ENCODE data around the gene RGS19. TPM values are rescaled to one million over a fixed set of nuclear protein-coding genes. Genes with fewer than 3 reads are reported as not detected.

RGS19 gene
- total RNA-seq, 2 experiments from 2014 or later = 39.6 to 40.2 TPM

DNA sequence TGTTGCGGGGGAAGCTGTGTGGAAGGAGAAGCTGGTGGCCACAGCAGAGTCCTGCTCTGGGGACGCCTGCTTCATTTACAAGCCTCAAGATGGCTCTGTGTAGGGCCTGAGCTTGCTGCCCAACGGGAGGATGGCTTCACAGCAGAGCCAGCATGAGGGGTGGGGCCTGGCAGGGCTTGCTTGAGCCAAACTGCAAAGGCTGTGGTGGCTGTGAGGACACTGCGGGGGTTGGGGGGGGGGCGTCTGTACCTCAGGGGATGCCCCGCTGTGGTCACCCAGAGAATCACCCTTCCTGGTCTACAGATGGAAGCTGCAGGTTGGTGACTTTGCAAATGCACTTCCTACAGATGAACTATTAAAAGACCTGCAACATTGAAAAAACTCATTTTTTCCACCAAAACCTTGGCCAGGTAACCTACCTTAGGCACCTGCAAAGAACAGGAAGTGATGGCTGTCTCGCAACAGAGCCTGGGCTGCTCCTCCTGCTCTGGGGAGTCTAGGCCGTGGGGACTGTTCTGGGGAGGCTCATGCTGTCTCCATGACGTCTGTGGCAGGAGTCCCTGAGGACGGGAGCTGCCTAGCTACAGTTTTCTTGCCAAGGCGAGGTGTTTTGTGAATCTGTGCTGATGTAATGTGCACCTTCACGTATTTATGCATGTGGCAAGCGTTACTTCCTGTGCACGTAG lies 20.7 kb upstream of the RGS19 start:
- Mint-ChIP-seq H3K27me3 (peaks cover 13% of the 10 kb centered on the region), H3K27ac (peak overlapping the region; percentile 63), H3K9me3 (ENCODE audit: low read depth) (peaks cover 2% of the 10 kb centered on the region), H3K36me3 (ENCODE audit: low read depth) (no peaks in the 10 kb centered on the region), H3K4me1 (peaks cover 23% of the 10 kb centered on the region), H3K4me3 (no peak overlapping the region)
- intact Hi-C loops (cut with DNase I, micrococcal nuclease) = loop anchor here in 1 of 2 experiments (5.0 kb wide), 1 partner anchor 157 kb away; the partner anchor contains the start of gene PCMTD2
- DNase-seq (peak; percentile 56), ATAC-seq (peak; percentile 71)
- ChIA-PET POLR2A (no interaction called here), CTCF (interaction anchor here (0.7 to 1.9 kb wide), 3 partner anchors 16 to 26 kb away, joined by 3 to 6 read pairs (median 3); partner anchors contain the start of gene LKAAEAR1)

DNA sequence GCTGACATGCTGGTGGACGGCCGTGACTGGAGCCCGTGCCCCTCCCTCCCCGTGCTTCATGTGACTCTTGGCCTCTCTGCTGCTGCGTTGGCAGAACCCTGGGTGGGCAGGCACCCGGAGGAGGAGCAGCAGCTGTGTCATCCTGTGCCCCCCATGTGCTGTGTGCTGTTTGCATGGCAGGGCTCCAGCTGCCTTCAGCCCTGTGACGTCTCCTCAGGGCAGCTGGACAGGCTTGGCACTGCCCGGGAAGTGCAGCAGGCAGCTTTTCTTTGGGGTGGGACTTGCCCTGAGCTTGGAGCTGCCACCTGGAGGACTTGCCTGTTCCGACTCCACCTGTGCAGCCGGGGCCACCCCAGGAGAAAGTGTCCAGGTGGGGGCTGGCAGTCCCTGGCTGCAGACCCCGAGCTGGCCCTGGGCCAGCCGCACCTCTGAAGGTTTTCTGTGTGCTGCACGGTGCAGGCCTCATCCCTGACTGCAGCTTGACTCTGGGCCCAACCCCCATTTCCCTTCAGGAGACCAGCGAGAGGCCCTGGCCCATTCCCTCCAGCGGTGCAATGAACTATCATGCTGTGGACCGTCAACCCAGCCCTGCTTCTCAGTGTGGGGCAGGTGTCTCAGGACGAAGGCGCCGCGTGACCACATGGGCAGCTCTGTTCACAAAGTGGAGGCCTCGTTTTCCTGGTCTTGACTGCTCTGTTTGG lies 19.9 kb upstream of the RGS19 start:
- H3K4me3 Mint-ChIP-seq = no peak overlapping the region
- DNase-seq (no peak), ATAC-seq (no peak)
- POLR2A ChIA-PET = no interaction called here
- CTCF ChIA-PET = interaction anchor here (0.7 to 1.9 kb wide), 5 partner anchors 16 to 160 kb away, joined by 3 to 6 read pairs (median 3); partner anchors contain the start of gene LKAAEAR1
- H3K36me3 Mint-ChIP-seq (ENCODE audit: low read depth) = no peaks in the 10 kb centered on the region
- peaks cover 23% of the 10 kb centered on the region for H3K4me1 Mint-ChIP-seq
- intact Hi-C loops (cut with DNase I, micrococcal nuclease) = no loop called here
- no peak overlapping the region for H3K27ac Mint-ChIP-seq
- H3K9me3 Mint-ChIP-seq (ENCODE audit: low read depth) = peaks cover 2% of the 10 kb centered on the region
- H3K27me3 Mint-ChIP-seq = peaks cover 13% of the 10 kb centered on the region

DNA sequence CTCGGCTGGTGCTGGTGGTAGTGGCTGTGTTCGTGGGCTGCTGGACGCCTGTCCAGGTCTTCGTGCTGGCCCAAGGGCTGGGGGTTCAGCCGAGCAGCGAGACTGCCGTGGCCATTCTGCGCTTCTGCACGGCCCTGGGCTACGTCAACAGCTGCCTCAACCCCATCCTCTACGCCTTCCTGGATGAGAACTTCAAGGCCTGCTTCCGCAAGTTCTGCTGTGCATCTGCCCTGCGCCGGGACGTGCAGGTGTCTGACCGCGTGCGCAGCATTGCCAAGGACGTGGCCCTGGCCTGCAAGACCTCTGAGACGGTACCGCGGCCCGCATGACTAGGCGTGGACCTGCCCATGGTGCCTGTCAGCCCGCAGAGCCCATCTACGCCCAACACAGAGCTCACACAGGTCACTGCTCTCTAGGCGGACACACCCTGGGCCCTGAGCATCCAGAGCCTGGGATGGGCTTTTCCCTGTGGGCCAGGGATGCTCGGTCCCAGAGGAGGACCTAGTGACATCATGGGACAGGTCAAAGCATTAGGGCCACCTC lies 19.2 kb upstream of the RGS19 start:
- POLR2A ChIA-PET = no interaction called here
- CTCF ChIA-PET = interaction anchor here (0.7 to 1.9 kb wide), 3 partner anchors 15 to 26 kb away, joined by 3 to 6 read pairs (median 3); partner anchors contain the start of gene LKAAEAR1
- no peaks in the 10 kb centered on the region for H3K36me3 Mint-ChIP-seq (ENCODE audit: low read depth)
- peaks cover 2% of the 10 kb centered on the region for H3K9me3 Mint-ChIP-seq (ENCODE audit: low read depth)
- no peak overlapping the region for H3K4me3 Mint-ChIP-seq
- H3K27me3 Mint-ChIP-seq = peaks cover 13% of the 10 kb centered on the region
- intact Hi-C loops (cut with DNase I, micrococcal nuclease) = no loop called here
- no peak for ATAC-seq
- DNase-seq = no peak
- no peak overlapping the region for H3K27ac Mint-ChIP-seq
- peaks cover 23% of the 10 kb centered on the region for H3K4me1 Mint-ChIP-seq

DNA sequence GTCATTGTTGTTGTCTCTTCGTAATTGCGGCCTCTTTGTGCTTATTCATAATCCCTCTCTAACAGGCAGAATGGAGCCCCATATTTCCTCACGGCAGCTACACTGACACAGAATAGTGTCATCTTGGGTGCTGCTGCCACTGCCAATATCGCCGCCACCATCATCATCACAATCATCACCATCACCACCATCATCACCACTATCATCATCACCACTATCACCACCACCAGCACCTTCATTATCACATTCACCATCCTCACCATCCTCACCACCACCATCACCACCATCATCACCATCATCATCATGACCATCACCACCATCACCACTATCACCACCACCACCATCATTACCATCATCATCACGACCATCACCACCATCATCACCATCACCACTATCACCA lies 17.2 kb upstream of the RGS19 start:
- no peak overlapping the region for H3K4me3 Mint-ChIP-seq
- POLR2A ChIA-PET = no interaction called here
- intact Hi-C loops (cut with DNase I, micrococcal nuclease) = no loop called here
- peaks cover 2% of the 10 kb centered on the region for H3K9me3 Mint-ChIP-seq (ENCODE audit: low read depth)
- ATAC-seq = no peak
- H3K36me3 Mint-ChIP-seq (ENCODE audit: low read depth) = no peaks in the 10 kb centered on the region
- no peak overlapping the region for H3K27ac Mint-ChIP-seq
- peaks cover 20% of the 10 kb centered on the region for H3K4me1 Mint-ChIP-seq
- H3K27me3 Mint-ChIP-seq = peaks cover 7% of the 10 kb centered on the region
- CTCF ChIA-PET = interaction anchor here (1.1 kb wide), 1 partner anchor 23 kb away, joined by 3 read pairs; no protein-coding TSS in a partner anchor
- DNase-seq = no peak

DNA sequence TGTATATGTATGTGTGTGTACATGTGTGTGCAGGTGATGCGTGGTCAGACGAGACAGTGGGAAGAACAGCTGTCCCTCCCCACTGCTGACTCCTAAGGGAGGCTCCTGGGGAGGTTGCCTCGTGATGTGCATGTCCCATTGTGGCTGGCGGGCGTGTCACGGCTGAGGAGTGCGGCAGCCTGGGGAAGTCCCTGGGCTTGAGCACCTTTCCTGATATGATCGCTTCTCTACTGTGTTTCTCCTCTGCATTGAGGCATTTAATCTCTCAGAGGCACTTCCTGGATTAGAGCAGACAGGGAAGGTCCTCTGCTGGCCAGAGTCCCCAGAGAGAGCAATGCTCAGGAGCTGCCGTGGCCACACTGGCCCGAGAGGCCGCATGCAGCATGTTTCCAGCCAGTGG lies 16.6 kb upstream of the RGS19 start:
- H3K27ac Mint-ChIP-seq = no peak overlapping the region
- DNase-seq (peak; percentile 43), ATAC-seq (peak; percentile 50)
- H3K4me3 Mint-ChIP-seq = no peak overlapping the region
- H3K9me3 Mint-ChIP-seq (ENCODE audit: low read depth) = peaks cover 2% of the 10 kb centered on the region
- ChIA-PET CTCF (interaction anchor here (1.1 kb wide), 1 partner anchor 24 kb away, joined by 3 read pairs; no protein-coding TSS in a partner anchor), POLR2A (no interaction called here)
- no peaks in the 10 kb centered on the region for H3K36me3 Mint-ChIP-seq (ENCODE audit: low read depth)
- peaks cover 14% of the 10 kb centered on the region for H3K4me1 Mint-ChIP-seq
- H3K27me3 Mint-ChIP-seq = peaks cover under 1% of the 10 kb centered on the region
- intact Hi-C loops (cut with DNase I, micrococcal nuclease) = no loop called here

DNA sequence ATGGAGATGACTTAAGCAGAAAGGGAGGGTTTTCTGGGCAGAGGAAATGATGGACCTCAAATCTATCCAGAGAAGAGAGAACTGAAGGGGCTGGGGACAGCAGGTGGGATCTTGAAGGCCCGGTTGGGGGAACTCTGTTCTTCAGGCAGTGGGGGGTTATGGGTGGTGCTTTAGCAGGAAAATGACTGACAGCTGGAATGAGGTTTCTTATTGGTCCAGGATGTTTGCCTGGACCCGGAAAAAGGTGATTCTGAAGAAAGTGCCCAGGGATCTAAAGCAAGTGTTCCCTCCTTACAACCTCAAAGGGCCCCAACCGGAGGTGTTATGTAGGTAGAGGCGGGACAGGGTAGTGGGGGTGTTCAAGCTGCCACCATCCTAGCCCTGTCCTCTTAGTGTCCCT lies 16.1 kb upstream of the RGS19 start:
- H3K27ac Mint-ChIP-seq = no peak overlapping the region

DNA sequence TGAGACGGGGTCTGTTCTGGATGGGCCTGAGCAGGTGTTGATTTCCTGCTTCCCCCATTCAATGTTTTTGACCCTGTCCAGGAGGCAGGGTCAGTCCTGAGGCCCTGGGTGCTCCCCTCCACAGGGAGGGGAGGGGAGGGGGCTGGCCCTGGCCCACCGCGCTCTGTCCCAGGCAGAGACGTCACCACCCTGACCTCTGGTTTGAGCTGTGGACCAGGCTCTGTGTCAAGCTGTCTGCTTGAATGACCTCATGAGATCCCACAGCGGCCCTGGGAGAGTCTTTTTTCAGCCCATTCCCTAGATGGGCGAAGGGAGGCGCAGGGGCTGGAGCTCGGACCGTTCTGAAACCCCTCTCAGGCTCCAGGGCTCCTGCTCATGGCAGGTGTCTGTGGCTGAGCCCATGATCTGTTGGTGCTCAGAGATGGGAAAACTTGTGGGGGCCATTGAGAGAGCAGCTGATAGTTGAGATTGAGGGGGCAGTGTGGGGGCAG lies 13.7 kb upstream of the RGS19 start:
- no peaks in the 10 kb centered on the region for H3K4me1 Mint-ChIP-seq
- intact Hi-C loops (cut with DNase I, micrococcal nuclease) = no loop called here
- DNase-seq = no peak
- no peaks in the 10 kb centered on the region for H3K27me3 Mint-ChIP-seq
- H3K9me3 Mint-ChIP-seq (ENCODE audit: low read depth) = peaks cover 2% of the 10 kb centered on the region
- H3K27ac Mint-ChIP-seq = no peak overlapping the region
- ChIA-PET POLR2A (no interaction called here), CTCF (no interaction called here)
- H3K36me3 Mint-ChIP-seq (ENCODE audit: low read depth) = no peaks in the 10 kb centered on the region
- no peak overlapping the region for H3K4me3 Mint-ChIP-seq
- no peak for ATAC-seq

More for the DNA sequence above, 16.1 kb upstream of the RGS19 start:
- ChIA-PET CTCF (no interaction called here), POLR2A (no interaction called here)
- intact Hi-C loops (cut with DNase I, micrococcal nuclease) = no loop called here
- H3K36me3 Mint-ChIP-seq (ENCODE audit: low read depth) = no peaks in the 10 kb centered on the region
- ATAC-seq (no peak), DNase-seq (no peak)
- no peak overlapping the region for H3K4me3 Mint-ChIP-seq
- H3K4me1 Mint-ChIP-seq = peaks cover 9% of the 10 kb centered on the region
- peaks cover 2% of the 10 kb centered on the region for H3K9me3 Mint-ChIP-seq (ENCODE audit: low read depth)
- no peaks in the 10 kb centered on the region for H3K27me3 Mint-ChIP-seq

DNA sequence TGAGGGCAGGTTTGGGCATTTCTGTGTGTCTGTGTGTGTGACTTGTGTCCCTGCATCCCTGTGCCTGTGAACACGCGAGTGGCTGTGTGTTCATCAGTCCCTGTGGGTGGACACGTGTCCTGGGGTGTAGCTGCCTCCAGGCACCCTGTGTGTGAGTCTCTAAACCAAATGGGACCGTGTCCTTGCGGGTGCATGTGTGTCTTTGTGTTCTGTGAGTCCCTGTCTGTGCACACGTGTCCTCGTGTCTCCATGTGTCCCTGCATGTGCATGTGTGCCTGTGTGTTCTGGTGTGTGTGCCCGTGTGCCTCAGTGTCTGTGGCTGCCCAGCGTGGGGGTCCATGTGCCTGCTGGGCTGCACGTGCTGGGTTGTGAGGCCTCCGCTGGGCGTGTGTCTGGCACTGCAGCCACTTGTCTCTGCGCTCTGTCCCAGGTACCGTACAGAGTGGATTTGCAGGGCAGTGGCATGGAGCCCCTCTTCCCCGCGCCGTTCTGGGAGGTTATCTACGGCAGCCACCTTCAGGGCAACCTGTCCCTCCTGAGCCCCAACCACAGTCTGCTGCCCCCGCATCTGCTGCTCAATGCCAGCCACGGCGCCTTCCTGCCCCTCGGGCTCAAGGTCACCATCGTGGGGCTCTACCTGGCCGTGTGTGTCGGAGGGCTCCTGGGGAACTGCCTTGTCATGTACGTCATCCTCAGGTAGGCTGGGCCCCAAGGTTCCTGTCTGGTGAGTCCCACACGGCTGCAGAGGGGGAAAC lies 13.1 kb upstream of the RGS19 start:
- Mint-ChIP-seq H3K9me3 (ENCODE audit: low read depth) (peaks cover 2% of the 10 kb centered on the region), H3K27ac (no peak overlapping the region), H3K27me3 (no peaks in the 10 kb centered on the region), H3K36me3 (ENCODE audit: low read depth) (no peaks in the 10 kb centered on the region), H3K4me1 (no peaks in the 10 kb centered on the region), H3K4me3 (no peak overlapping the region)
- POLR2A ChIA-PET = no interaction called here
- DNase-seq (no peak), ATAC-seq (no peak)
- CTCF ChIA-PET = no interaction called here
- intact Hi-C loops (cut with DNase I, micrococcal nuclease) = no loop called here

DNA sequence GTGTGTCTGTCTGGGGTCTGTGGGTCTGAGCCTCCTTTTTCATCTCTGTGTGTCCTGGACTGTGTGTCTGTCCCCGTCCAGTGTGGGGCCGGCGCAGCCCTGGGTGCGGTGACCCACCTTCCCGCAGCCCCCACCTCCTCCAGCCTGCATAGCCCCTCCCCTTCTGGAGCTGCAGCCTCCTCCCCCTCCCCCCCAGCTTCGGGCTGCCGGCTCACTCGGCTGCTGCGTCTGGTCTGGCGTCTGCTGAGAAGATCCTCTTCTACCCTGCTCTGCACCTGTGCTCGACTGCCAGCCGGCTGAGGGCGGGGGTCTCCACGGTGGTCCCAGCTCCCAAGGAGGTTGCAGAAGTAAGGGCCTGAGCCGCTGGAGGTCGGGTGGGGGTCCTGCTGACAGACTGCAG lies 12.5 kb upstream of the RGS19 start:
- H3K36me3 Mint-ChIP-seq (ENCODE audit: low read depth) = no peaks in the 10 kb centered on the region
- no peaks in the 10 kb centered on the region for H3K4me1 Mint-ChIP-seq
- no peak for ATAC-seq
- no peak overlapping the region for H3K4me3 Mint-ChIP-seq
- no peak overlapping the region for H3K27ac Mint-ChIP-seq
- H3K9me3 Mint-ChIP-seq (ENCODE audit: low read depth) = peaks cover under 1% of the 10 kb centered on the region
- intact Hi-C loops (cut with DNase I, micrococcal nuclease) = no loop called here
- ChIA-PET POLR2A (no interaction called here), CTCF (interaction anchor here (0.9 kb wide), 1 partner anchor 15 kb away, joined by 3 read pairs; no protein-coding TSS in a partner anchor)
- no peaks in the 10 kb centered on the region for H3K27me3 Mint-ChIP-seq
- no peak for DNase-seq

DNA sequence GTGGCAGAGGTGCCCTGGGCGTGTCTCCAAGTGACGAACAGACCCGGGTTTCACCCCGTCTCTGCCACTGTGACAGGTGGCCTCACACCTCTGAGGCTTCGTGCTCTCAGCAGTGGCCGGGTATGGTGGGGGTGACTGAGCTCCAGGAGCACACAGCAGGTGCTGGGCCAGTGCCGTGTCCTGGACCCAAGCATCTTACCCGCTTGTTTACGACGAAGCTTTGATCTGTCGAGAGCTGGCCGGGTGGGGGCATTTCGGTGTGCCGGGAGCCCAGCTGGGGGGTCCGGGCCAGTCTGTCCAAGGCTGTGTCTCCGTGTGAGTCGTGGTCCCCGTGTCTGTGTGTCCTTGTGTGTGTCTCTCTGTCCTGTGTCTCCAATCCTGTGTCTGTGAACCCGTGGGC lies 12.0 kb upstream of the RGS19 start:
- H3K4me3 Mint-ChIP-seq = no peak overlapping the region
- no peak overlapping the region for H3K27ac Mint-ChIP-seq
- ATAC-seq = no peak
- H3K27me3 Mint-ChIP-seq = no peaks in the 10 kb centered on the region
- no peaks in the 10 kb centered on the region for H3K9me3 Mint-ChIP-seq (ENCODE audit: low read depth)
- H3K36me3 Mint-ChIP-seq (ENCODE audit: low read depth) = no peaks in the 10 kb centered on the region
- DNase-seq = no peak
- ChIA-PET CTCF (interaction anchor here (0.7 to 0.9 kb wide), 2 partner anchors 10 to 15 kb away, joined by 3 read pairs; no protein-coding TSS in a partner anchor), POLR2A (no interaction called here)
- H3K4me1 Mint-ChIP-seq = no peaks in the 10 kb centered on the region
- intact Hi-C loops (cut with DNase I, micrococcal nuclease) = no loop called here

DNA sequence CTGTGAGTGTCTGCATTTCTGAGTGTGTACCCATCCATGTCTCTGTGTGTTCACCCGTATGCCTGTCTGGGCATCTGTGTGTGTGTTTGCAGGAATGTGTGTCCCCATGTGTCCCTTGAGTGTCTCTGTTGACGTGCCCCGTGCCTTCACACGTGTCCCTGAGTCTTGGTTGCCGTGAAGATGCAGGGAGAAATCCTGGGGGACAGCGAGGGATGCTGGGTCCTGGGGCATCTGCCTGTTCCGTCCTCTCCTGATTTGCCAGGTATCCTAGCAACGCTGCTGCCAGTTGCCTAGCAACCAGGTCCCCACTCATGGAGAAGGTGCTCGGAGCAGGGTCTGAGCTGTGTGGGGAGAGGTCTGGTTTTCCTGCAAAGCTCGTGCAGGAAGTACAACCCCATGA lies 10.8 kb upstream of the RGS19 start:
- DNase-seq (no peak), ATAC-seq (no peak)
- H3K4me1 Mint-ChIP-seq = no peaks in the 10 kb centered on the region
- POLR2A ChIA-PET = no interaction called here
- no peaks in the 10 kb centered on the region for H3K27me3 Mint-ChIP-seq
- H3K27ac Mint-ChIP-seq = no peak overlapping the region
- no peaks in the 10 kb centered on the region for H3K9me3 Mint-ChIP-seq (ENCODE audit: low read depth)
- CTCF ChIA-PET = interaction anchor here (0.8 to 1.2 kb wide), 2 partner anchors 11 to 13 kb away, joined by 3 read pairs; no protein-coding TSS in a partner anchor
- intact Hi-C loops (cut with DNase I, micrococcal nuclease) = no loop called here
- no peak overlapping the region for H3K4me3 Mint-ChIP-seq
- H3K36me3 Mint-ChIP-seq (ENCODE audit: low read depth) = no peaks in the 10 kb centered on the region
